NCI-H2171 treated with DMSO at 0.1 percent for 48 hours (cell line): ENCODE measurements around the gene DHODH.
"Not testable (repeated sequence)": the region's sequence is repeated elsewhere in the genome, so short reads cannot be mapped to it uniquely, and the experiment has no call there.

Experiments used
- DNase-seq: peaks from one replicate; lab custom pipeline; 2025; lab: John Stamatoyannopoulos, UW

DHODH gene

GRCh38 chr16:72054254-72054847 is 45.8 kb downstream of the DHODH start, which contains the start of gene HP:
Gene HP (plus strand): TSS chr16:72054505. CDS start chr16:72054653, 148 bp downstream.
- DNase-seq = not testable (repeated sequence)

GRCh38 chr16:72055911-72056310 is 47.4 kb downstream of the DHODH start:
- no peak for DNase-seq

DNA sequence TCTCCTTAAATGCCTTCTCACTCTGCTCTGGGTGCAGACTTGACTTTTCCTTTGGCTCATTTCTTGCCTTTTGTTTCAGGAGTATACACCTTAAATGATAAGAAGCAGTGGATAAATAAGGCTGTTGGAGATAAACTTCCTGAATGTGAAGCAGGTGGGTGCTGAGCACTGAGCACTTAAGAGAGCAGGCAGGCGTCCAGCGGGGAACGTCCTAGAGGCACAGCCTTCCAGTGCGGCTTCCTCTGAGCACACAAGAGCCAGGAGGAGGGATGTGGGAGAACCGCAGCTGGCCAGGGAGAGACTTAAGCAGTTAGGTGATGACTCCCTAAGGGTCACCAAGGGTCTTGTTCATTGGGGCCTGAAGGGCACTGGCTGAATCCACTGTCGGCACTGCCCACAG is 48.8 kb downstream of the DHODH start:
- not testable (repeated sequence) for DNase-seq

GRCh38 chr16:72059060-72059459 is 50.5 kb downstream of the DHODH start:
- not testable (repeated sequence) for DNase-seq

- DNase-seq = no peak
Measured at GRCh38 chr16:72060405-72060804, 51.9 kb downstream of the DHODH start.

DNA sequence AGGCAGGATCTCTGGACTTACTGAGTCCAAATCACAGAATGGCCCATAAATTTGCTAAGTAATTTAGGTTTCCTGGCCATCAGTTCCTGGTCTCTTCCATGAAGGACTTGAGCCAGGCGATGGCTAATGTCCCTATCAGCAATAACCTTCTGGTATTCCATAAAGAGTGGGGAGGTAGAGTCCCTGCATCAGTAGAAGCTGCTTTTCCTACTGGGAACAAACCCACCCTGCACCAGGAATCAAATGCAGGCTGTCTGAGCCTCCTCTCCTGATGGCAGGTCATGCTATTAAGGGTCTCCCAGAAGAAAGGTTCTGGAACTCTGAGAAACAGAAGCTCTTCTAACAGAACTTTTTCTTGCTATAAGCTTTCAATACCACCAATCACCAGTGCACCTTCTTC is 53.0 kb downstream of the DHODH start:
- no peak for DNase-seq

GRCh38 chr16:72064361-72064894 is 55.9 kb downstream of the DHODH start:
- no peak for DNase-seq

DNA sequence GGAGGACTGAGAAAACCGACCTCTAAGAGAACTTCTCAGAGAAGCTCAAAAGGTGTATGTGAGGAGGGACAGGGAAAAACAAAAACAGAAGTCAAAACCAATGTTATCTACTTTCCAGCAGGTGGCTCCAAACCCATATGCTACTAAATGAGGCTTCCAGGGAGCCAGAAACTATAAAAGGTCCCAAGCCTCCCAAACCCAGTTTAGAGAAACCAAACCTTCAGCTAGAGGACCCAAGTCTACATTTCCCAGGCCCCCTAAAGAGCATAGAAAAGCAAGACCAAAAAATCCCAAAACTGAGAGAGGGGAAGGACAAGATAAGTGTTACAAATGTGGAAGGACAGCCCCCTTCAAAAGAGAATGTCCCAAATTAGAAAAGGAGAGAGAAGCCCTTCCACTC is 58.2 kb downstream of the DHODH start:
- DNase-seq = peak; percentile 46

DNA sequence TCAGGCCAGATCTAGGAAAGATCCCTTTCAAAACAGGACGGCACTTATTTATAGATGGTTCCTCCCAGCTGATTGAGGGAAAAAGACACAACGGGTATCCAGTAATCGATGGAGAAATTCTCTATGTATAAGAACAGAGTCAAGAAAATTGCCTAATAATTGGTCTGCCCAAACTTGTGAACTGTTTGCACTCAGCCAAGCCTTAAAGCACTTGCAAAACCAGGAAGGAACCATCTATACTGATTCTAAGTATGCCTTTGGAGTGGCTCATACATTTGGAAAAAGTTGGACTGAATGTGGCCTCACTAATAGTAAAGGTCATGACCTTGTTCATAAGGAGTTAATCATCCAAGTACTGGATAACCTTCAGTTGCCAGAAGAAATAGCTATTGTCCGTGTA is 60.4 kb downstream of the DHODH start:
- DNase-seq = no peak

GRCh38 chr16:72072514-72073342 is 64.2 kb downstream of the DHODH start:
- no peak for DNase-seq

DNA sequence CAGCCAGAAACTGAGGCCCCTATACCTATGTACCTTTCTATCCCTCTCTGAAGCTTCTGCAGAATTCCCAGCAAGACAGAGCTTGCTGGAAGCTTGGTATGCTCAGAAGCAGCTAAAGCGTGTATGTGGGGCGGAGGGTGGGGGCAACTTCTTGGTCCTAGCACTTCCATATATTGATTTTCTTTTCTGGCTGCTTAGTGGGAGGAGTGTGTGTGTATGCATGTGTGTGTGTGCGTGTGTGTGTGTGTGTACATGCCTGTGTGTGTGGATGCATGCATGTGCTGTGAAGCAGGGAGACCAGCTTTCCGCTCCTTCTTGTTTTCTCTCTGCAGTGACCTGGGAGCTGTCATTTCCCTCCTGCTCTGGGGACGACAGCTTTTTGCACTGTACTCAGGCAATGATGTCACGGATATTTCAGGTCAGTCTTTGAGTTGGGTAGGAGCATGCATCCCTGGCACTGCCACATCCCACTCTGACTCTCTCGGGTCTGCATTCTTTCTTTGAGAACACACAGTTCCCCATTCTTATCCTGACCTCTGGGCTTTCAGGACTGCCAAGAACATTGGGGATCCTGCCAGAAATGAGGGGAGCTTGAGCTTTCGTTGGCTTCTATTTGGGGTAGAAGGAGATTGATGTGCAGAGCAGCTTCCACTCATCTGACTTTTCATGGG is 65.2 kb downstream of the DHODH start:
- no peak for DNase-seq

- not testable (repeated sequence) for DNase-seq
Measured at GRCh38 chr16:72075067-72075466, 66.5 kb downstream of the DHODH start.
